PC-3 (cell line): Measurements from ENCODE around the gene PABPC3. TPM values are rescaled to one million over a fixed set of nuclear protein-coding genes. Genes with fewer than 3 reads are reported as not detected.
A peak's percentile ranks its signal among the peaks of the same experiment; 100 is the strongest.

Experiments
- ATAC-seq: fragments of 200-7000 bp; cut with Tn5 transposase; 2 replicates; pipeline ENCODE4 v1.9.1; 2020; ENCODE audit warnings: mild to moderate bottlenecking, moderate library complexity
- Bru-seq: library from RNA; stranded (reverse); fragments of 400-500 nt; gene quantifications from one replicate; lab custom pipeline; 2021; lab: Mats Ljungman, UMichigan
- BruChase-seq, 2 experiments: library from RNA; stranded (reverse); fragments of 400-500 nt; gene quantifications; one replicate each; lab custom pipeline; 2021; lab: Mats Ljungman, UMichigan
- BruUV-seq: library from RNA; stranded (reverse); fragments of 400-500 nt; replicated peaks from 2 replicates; lab custom pipeline; 2021; lab: Mats Ljungman, UMichigan
- CTCF ChIA-PET: fragments of 300-600 bp; sonication (Branson Sonifier 250); formaldehyde crosslinking; loops from one replicate; lab custom pipeline; 2022; ENCODE audit warnings: antibody characterized with exemption; lab: Charles Lee
- POLR2A ChIA-PET: fragments of 300-600 bp; sonication (Branson Sonifier 250); formaldehyde crosslinking; loops from one replicate; lab custom pipeline; 2022; ENCODE audit warnings: antibody characterized with exemption; ENCODE audit not compliant: unreplicated experiment; lab: Charles Lee
- DNase-seq: peaks from one replicate; pipeline ENCODE4 v3.0.0-alpha.2; 2015
- H2AFZ ChIP-seq: fragments of 300-600 bp; sonication (generic); 2 replicates; pipeline ENCODE4 v1.6.0; 2016; ENCODE audit warnings: antibody characterized with exemption, low read length
- H3F3A ChIP-seq: fragments of 300-600 bp; sonication (generic); one replicate; pipeline ENCODE4 v1.6.0; 2017; ENCODE audit warnings: antibody characterized with exemption, low read length, control low read depth, mild to moderate bottlenecking; ENCODE audit not compliant: unreplicated experiment
- H3K27ac ChIP-seq: fragments of 300-600 bp; sonication (generic); 2 replicates; pipeline ENCODE4 v1.5.1; 2016; ENCODE audit warnings: mild to moderate bottlenecking, low read length
- H3K27me3 ChIP-seq: fragments of 300-600 bp; sonication (generic); 2 replicates; pipeline ENCODE4 v1.6.1; 2016; ENCODE audit warnings: low read length, mixed read lengths
- H3K36me3 ChIP-seq: fragments of 300-600 bp; sonication (generic); 2 replicates; pipeline ENCODE4 v1.6.1; 2016; ENCODE audit warnings: low read depth, mixed run types, low read length, mixed read lengths
- H3K4me1 ChIP-seq: fragments of 300-600 bp; sonication (generic); 2 replicates; pipeline ENCODE4 v1.5.1; 2016; ENCODE audit warnings: low read length; ENCODE audit not compliant: insufficient read depth
- H3K4me2 ChIP-seq: fragments of 300-600 bp; sonication (generic); 2 replicates; pipeline ENCODE4 v1.6.0; 2016; ENCODE audit warnings: low read length
- H3K4me3 ChIP-seq: fragments of 300-600 bp; sonication (generic); 2 replicates; pipeline ENCODE4 v1.5.1; 2016; ENCODE audit warnings: mild to moderate bottlenecking, low read length, mixed read lengths
- H3K79me2 ChIP-seq: fragments of 300-600 bp; sonication (generic); 2 replicates; pipeline ENCODE4 v1.6.1; 2017; ENCODE audit warnings: low read length, mixed read lengths
- H3K9ac ChIP-seq: fragments of 300-600 bp; sonication (generic); 2 replicates; pipeline ENCODE4 v1.6.0; 2016; ENCODE audit warnings: mild to moderate bottlenecking, low read length
- H3K9me2 ChIP-seq: fragments of 300-600 bp; sonication (generic); replicated peaks from 2 replicates; pipeline ENCODE4 v1.6.1; 2016; ENCODE audit warnings: mixed run types, low read length, mixed read lengths
- H3K9me3 ChIP-seq: fragments of 300-600 bp; sonication (generic); 2 replicates; pipeline ENCODE4 v1.6.1; 2016; ENCODE audit warnings: low read length, mixed read lengths
- H4K20me1 ChIP-seq: fragments of 300-600 bp; sonication (generic); 2 replicates; pipeline ENCODE4 v1.6.1; 2016; ENCODE audit warnings: low read length, mixed read lengths
- CTCF ChIP-seq: fragments of 300-600 bp; sonication (generic); conservative IDR thresholded peaks from 2 replicates; pipeline ENCODE4 v1.5.1; 2017; ENCODE audit warnings: antibody characterized with exemption, low read depth, mild to moderate bottlenecking, low read length
- EZH2 ChIP-seq: fragments of 300-600 bp; sonication (generic); IDR thresholded peaks from one replicate; pipeline ENCODE4 v1.6.1; 2017; ENCODE audit warnings: antibody characterized with exemption, mild to moderate bottlenecking, low read length; ENCODE audit not compliant: unreplicated experiment
- EZH2phosphoT487 ChIP-seq: fragments of 300-600 bp; sonication (generic); IDR thresholded peaks from 2 replicates; pipeline ENCODE4 v1.6.1; 2018; ENCODE audit warnings: mild to moderate bottlenecking, antibody characterized with exemption, low read length, borderline replicate concordance
- intact Hi-C: fragments of 100-400 bp; cut with micrococcal nuclease; formaldehyde crosslinking; loops from 2 replicates; pipeline ENCODE4 v1.9.0; 2023
- long read RNA-seq: library from polyadenylated mRNA; unstranded; transcript quantifications from one replicate; pipeline ENCODE4 v2.0.0, GENCODE V29; 2021; ENCODE audit not compliant: unreplicated experiment
- total RNA-seq: library from RNA; depleted of rRNA; stranded (reverse); fragments of >200 nt; gene quantifications from 2 replicates; pipeline ENCODE4 v1.2.3, GENCODE V29; 2014; rRNA removed

Gene PABPC3
- total RNA-seq (0.17 and 0.26 TPM in 2 replicates), Bru-seq, nascent RNA (not detected), BruChase-seq, experiment 1, labeled RNA remaining after a 6-hour chase (percentile 29 among the genes with signal in this experiment), BruChase-seq, experiment 2, labeled RNA remaining after a 2-hour chase (percentile 20 among the genes with signal in this experiment)
- long read RNA-seq = 0 reads

- no peak within 1 kb of the TSS for H3K9ac ChIP-seq
- no peaks in the 10 kb centered on the region for H3K9me3 ChIP-seq
- ChIA-PET POLR2A (no interaction called here), CTCF (no interaction called here)
- no peak within 1 kb of the TSS for H3K27ac ChIP-seq
- H3K4me2 ChIP-seq = no peak within 1 kb of the TSS
- no peaks in the 10 kb centered on the region for H4K20me1 ChIP-seq
- no peak within 1 kb of the TSS for H3K4me3 ChIP-seq
- DNase-seq = no peak
- intact Hi-C loops = no loop called here
- ATAC-seq = no peak
- H3K27me3 ChIP-seq = peaks cover 39% of the 10 kb centered on the region
- H3K79me2 ChIP-seq = no peaks in the 10 kb centered on the region
- no TSS peak for BruUV-seq
- no peak within 1 kb of the TSS for H2AFZ ChIP-seq
- TF ChIP-seq EZH2 = no peak
- no peak for TF ChIP-seq EZH2phosphoT487
- TF ChIP-seq CTCF = no peak
- H3F3A ChIP-seq = no peaks in the 10 kb centered on the region
- H3K9me2 ChIP-seq = no peaks in the 10 kb centered on the region
- H3K4me1 ChIP-seq = no peaks in the 10 kb centered on the region
- no peaks in the 10 kb centered on the region for H3K36me3 ChIP-seq
These were observed at the start of gene PABPC3 for GRCh38 chr13:25095851-25096453. Gene PABPC3 (plus strand): TSS chr13:25096136. CDS start chr13:25096199, 63 bp downstream.

GRCh38 chr13:25046274-25046984 lies 49.5 kb upstream of the PABPC3 start:
- POLR2A ChIA-PET = no interaction called here
- DNase-seq (no peak), ATAC-seq (no peak)
- CTCF ChIA-PET = no interaction called here
- Histone ChIP-seq H3K4me3 (no peak overlapping the region), H3K36me3 (no peaks in the 10 kb centered on the region), H3K27ac (no peak overlapping the region), H3K4me1 (no peaks in the 10 kb centered on the region), H3K9me3 (no peaks in the 10 kb centered on the region), H3K4me2 (no peak overlapping the region), H3K27me3 (peaks cover 68% of the 10 kb centered on the region), H2AFZ (no peak overlapping the region), H4K20me1 (no peaks in the 10 kb centered on the region), H3K9ac (no peak overlapping the region), H3F3A (no peaks in the 10 kb centered on the region), H3K79me2 (no peaks in the 10 kb centered on the region), H3K9me2 (no peaks in the 10 kb centered on the region)
- intact Hi-C loops = no loop called here
- BruUV-seq = no TSS peak
- TF ChIP-seq CTCF (no peak), EZH2phosphoT487 (no peak), EZH2 (no peak)

GRCh38 chr13:25046985-25047511 lies 48.9 kb upstream of the PABPC3 start:
- no peaks in the 10 kb centered on the region for H3K79me2 ChIP-seq
- H3K4me3 ChIP-seq = no peak overlapping the region
- H3K9me2 ChIP-seq = no peaks in the 10 kb centered on the region
- ChIA-PET CTCF (no interaction called here), POLR2A (no interaction called here)
- H3K27ac ChIP-seq = no peak overlapping the region
- no peaks in the 10 kb centered on the region for H3K9me3 ChIP-seq
- BruUV-seq = no TSS peak
- H3K27me3 ChIP-seq = peaks cover 62% of the 10 kb centered on the region
- TF ChIP-seq EZH2phosphoT487 (no peak), EZH2 (no peak), CTCF (no peak)
- ATAC-seq = no peak
- intact Hi-C loops = no loop called here
- H3K4me1 ChIP-seq = no peaks in the 10 kb centered on the region
- no peak overlapping the region for H3K4me2 ChIP-seq
- no peak for DNase-seq
- no peaks in the 10 kb centered on the region for H3K36me3 ChIP-seq
- H2AFZ ChIP-seq = no peak overlapping the region
- no peaks in the 10 kb centered on the region for H4K20me1 ChIP-seq
- H3F3A ChIP-seq = no peaks in the 10 kb centered on the region
- H3K9ac ChIP-seq = no peak overlapping the region
